OCI-M1 (cell line): ENCODE measurements around the gene KATNAL1.

Source experiments
- DNase-seq: peaks from one replicate; lab custom pipeline; 2025; lab: John Stamatoyannopoulos, UW

The KATNAL1 gene

DNA sequence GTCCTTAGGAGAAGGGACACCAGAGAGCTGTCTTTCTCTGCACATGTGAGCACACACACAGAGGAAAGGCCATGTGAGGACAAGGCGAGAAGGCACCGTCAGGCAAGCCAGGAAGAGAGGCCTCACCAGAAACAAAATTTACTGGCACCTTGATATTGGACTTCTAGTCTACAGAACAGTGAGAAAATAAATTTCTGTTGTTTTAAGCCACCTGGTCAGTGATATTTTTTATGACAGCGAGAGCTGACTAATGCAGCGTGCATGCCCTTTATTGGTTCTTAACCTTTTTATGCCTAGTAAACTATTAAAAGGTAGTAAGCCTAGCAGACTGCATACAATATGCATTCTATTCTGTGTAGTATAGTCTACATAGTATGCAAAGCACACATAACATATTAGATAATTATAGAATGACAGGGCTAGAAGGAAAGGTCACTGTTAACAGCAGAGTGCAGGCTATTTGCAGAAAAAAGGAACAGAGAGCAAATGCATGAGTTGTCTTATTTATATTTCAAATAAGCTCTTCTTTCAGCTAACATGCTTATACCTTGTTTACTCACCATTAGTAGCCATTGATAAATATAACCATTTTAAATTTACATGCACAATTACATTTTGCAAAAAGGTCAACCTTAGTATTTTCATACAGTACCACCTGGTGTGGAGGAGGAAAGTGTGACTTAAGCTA, 25.2 kb upstream of the KATNAL1 start:
- no peak for DNase-seq

DNA sequence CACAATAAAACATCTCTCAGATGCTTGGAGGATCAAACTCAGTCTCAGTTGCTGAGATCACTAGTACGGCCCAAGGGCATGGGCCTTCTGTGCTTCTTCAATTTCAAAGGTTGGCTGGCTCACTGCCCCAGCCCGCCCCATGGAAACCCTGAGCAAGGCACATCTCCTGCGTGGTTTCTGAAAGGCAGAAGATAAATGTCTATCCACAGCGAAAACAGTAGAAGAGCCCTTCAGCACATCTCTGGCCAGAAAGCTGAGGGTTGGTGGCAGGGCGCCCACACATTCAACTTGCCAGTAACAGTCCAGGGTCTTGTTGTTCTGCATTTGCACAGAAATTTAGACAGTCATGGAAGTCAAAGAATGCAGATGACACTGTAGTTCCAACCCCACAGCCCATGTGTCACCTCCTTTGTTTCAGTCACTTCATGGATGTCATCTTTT, 24.0 kb upstream of the KATNAL1 start:
- no peak for DNase-seq

DNA sequence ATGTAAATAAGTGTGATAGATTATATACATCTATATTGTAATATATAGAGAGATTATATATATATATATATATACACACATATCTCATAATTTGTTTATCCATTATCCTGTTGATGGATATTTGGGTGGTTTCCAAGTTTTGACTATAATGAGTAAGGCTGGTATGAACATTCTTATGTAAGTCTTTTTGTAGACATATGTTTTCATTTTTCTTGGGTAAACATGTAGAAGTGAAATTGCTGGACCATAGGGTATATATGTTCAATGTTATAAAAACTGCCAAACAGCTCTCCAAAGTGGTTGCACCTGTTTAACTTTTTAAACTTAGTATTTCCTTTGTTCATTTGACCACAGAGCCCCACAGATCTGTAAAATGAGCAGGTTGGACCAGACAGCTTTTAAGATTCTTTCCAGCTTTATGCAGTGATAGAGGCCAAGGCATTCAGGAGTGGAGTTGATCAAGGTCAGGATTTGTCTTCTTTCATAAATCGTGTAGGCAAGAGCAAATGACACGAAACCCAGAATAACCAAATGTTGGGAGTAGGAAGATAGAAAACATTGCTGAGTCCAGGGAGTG, 21.7 kb upstream of the KATNAL1 start:
- DNase-seq = no peak

DNA sequence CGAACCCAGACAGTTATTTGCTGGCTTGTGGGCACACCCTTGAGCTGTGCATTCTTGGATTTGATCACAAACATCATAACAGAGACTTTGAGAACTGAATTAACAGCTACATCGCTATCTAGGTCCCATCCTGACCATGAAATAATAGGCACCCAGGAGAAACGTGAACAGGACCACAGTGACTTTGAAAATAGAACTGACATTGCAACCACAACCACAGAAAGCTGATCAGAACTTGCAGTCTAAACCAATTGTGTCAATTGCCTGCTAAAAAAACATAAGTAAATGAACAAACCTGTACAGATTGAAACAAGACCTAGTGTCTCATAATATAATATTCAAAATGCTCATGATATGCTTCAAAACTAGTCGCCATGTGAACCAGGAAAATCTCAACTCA, 18.3 kb upstream of the KATNAL1 start:
- no peak for DNase-seq

DNA sequence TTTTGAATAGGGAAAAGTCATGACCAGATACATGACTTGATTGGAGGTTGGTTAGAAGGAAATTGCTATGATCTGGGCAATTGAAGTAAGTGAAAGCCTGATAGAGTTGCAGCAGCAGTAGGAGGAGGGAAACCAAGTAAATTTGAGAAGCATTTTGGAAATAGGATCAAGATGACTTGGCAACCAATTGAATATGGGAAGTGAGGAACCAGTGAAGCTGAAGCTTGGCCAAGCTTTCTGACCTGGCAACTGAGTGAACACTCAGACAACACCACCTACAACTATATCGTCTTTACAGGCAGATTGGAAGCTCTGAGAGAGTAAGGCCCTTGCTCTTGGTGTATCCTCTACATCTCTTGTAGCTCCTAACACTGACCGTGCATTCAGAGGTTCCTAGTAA, 16.2 kb upstream of the KATNAL1 start:
- DNase-seq = no peak

DNA sequence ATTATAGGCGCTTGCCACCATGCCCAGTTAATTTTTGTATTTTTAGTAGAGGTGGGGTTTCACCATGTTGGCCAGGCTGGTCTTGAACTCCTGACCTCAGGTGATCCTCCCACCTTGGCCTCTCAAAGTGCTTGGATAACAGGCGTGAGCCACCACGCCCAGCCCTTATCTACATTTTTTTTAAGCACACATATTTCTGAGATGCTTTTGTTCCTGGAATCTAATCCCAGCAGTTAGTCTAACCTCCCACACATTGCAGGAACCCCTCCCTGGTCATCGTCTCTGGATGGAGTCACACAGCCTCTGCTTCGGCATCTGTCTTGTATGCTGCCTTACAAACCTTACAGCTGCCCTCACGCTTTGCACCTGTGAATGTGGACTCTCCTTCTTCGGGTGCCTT, 15.1 kb upstream of the KATNAL1 start:
- no peak for DNase-seq

DNA sequence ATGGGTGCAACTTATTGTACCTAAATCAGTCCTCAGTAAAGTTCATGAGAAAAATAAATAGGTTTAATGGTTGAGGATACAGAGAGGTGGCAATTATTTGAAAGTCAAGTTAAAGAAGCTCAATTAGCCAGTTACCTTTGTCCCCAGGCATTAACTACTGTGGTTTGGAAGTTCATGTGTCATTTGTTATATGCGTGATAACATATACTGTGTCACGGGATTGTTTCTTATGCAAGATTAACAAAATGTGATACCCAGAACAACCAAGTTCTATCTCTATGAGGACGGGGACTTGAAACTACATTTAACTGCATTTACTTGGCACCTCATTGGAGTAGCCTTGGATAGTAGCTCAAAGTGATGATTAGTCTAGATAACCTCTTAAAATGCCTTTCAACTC, 13.9 kb upstream of the KATNAL1 start:
- no peak for DNase-seq

DNA sequence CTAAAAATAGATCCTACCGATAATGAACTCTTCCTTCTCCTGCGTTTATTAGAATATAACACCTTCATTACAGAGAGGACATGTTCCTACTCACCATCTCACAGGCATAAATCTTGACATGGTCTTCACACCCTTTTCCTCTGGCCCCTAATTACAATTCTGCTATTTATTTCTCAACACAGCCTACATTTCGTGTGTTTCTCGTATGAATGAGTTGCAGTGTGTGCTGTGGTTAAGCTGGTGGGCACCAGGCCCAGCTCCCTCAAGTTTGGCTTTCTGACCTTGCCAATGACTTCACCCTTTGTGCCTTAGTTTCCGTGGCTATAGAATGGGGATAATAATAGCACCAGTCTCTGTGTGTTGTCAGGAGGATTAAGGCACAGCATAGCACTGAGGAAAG, 12.3 kb upstream of the KATNAL1 start:
- DNase-seq = no peak

DNA sequence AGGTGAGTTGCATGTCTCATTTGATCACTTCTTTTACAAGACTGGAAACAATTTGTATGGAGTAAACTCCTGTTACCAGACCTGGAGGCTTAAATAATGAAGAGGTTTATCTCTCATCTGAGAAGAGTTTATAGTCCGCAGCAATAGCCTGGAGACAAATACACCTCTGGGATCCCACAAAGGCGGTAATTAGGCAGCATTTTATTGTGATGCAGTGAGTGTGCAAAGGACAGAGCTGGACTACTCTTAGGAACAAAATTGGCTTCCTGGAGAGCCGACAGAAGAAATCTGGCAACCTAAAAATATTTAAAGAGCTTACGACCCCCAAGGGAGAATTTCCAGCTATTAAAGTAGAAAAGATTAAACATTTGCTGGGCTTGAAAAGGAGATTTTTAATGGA, 11.8 kb upstream of the KATNAL1 start:
- no peak for DNase-seq

DNA sequence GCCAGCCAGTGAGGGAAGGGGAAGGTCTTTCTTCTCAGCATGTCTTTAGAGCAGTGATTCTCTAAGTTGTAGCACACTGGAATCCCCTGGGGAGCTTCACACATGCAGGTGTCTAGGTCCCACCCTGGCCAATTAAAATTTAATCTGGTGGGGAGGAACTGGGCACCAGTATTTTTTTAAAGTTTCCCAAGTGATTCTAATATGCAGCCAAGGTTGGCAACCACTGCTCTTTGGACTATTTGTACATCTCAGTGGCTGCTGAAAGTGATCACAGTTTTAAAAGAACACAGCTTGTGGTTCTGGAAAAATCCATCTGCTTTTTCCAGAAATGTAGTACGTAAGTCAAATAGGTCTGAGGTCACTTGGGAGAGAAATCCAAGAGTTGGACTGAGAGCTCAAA, 10.7 kb upstream of the KATNAL1 start:
- no peak for DNase-seq

DNA sequence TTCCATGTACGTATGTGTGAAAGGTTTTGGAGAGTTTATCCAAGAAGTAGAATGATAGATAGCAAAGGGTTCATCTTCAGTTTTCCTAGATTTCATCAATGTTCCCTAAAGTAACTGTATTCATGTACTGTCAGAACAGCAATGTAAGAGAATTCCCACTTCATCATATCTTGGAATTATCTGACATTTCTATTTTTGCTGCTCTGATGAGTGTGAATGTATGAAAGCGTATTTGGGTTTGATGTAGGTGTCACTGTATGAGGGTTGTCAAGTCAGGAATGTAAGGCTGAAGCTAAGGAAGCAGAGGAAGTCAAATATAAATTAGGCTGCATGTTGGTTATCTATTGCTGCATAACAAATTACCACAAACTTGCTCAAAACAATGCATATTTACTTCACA, 7.2 kb upstream of the KATNAL1 start:
- no peak for DNase-seq

DNA sequence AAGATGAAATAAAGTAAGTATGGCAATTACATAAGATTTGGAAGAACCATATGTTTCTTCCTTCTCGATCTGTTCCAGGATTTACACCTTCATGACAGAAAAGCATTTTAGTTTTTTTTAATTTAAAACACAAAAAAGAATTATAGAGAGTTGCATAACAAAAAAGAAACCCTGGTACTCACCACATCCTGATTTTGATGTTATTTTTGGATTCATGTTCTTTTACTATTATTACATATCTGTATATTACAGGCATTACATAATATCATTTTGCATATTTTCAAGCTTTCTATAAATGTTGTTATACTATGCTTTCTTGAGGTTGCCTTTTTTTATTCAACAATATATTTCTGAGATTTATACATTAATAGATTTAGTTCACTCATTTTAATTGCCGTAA, 6.7 kb upstream of the KATNAL1 start:
- no peak for DNase-seq

DNA sequence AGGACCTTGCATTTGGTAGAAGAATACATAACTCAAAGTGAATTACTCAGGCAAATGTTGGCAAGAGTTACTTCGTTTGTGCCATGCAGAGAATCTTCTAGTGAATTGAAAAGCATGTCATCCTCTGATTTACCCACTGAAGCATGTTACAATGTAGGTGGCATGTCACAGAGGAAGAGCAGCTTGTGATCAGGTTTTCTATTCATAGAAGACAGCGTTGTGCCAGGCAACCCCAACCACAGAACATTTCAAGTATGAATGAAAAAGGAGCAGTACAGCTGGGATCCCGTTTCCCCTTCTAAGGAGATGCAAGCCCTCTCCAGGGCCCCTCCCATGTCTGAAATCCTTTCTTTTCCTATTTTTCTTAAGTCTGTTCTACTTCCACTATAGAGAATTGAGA, 6.0 kb upstream of the KATNAL1 start:
- DNase-seq = no peak

DNA sequence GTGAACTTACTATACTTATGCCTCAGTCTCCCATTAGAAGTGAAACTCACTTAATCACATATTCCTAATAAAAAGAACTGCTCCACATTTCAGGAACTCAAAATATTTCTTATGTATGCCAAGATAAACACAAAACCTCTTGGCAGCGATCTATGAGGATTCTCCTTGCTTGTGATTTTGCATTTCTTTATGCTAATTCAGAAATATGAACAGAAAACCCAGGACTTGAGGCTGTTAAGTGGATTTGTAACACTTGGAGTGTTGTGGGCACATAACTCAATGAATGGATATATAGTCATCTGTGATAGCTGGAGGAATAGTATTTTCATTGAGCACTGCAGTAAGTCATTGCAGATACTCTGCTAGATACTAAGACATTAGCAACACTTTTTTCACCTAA, 5.6 kb upstream of the KATNAL1 start:
- no peak for DNase-seq

DNA sequence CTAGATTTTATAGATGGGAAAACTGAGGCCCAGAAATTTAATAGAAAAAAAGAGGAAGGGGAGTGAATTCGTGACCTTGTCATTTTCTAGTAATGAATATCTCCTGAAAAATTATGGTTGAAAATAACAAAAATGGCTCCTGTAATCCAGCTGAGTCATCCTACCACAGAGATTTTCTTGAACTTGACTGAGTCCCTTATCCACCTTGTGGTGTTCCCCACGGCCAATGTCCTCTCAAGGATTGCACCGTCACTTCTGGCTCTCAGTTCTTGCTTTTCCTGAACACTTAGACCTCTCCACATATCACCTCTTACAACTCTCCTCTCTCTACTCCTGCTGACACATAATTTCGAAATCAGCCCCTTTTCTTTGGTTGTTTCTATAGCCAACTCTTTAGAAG, 1.2 kb upstream of the KATNAL1 start:
- DNase-seq = peak; percentile 77

DNA sequence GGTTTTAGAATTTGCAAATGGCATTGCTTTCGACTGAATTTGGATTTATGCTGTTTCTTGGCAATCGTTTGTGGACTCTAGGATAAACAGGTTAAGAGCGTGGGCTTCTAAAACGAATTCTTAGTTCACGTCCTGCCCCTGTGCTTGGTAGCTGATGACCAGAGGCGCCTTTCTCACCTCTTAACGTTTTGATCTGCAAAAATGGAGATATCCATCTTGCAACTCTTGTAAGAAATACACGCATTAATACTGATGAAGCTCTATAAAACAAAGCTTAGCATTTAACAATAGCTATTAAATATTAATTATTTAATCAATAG, 580 bp upstream of the KATNAL1 start:
- no peak for DNase-seq

DNA sequence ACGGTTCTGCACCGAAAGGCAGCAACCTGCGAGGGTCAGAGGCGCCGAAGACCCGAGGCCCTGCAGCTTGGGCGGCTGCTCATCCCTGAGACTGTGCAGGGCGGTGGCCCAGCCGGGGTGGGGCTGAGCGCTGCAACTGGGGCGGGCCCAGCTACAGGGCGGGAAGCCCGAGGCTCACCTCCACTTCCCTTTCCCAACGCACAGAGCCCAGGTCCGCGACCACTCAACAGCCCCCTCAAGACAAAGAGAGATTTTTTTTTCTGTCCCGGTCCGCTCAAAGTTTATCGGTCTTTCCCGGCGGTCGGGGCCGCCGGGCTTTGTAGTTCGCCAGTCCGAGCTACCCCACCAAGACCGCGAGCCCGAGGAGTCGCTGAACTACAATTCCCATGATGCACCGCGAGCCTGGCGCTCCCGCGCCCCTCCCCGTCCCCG, 573 bp downstream of the KATNAL1 start:
- peak; percentile 88 for DNase-seq

DNA sequence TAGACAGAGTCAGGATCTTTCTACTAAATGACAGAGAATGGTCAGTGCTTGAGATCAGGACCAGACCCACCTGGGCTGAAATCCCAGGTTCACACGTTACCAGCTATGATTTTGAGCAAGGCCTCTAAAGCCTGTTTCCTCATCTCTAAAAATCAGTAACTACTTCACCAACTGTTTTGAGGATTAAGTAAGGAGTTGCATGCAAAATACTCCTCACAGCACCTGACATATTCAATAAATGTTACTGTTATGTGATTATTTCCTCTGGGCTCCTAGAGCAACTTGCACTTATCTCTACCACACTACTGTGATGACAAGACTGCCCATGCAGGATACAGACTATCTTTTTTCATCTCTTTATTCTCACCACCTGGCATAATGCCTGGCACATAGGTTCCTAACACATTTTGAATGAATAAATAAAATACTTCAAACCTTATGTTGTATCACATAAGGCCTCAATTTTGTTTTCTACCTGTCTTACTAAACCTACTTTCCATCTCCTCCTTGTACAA, 1.8 kb downstream of the KATNAL1 start:
- DNase-seq = peak; percentile 14

DNA sequence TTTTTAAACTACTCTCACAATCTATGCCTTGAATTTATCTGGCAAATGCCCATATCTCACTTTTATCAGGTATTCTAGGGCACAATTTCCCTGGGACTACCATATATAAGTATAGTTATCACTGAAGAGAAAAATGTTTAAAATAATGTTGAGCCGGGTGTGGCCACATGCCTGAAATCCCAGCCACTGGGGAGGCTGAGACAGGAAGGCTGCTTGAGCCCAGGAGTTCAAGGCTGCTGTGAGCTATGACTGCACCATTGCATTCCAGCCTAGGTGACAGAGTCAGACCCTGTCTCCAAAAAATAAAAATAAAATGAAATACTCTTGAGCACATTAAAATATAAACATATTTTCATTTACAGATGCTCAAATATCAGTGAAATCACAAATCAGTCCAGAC, 4.1 kb downstream of the KATNAL1 start:
- DNase-seq = peak; percentile 48

DNA sequence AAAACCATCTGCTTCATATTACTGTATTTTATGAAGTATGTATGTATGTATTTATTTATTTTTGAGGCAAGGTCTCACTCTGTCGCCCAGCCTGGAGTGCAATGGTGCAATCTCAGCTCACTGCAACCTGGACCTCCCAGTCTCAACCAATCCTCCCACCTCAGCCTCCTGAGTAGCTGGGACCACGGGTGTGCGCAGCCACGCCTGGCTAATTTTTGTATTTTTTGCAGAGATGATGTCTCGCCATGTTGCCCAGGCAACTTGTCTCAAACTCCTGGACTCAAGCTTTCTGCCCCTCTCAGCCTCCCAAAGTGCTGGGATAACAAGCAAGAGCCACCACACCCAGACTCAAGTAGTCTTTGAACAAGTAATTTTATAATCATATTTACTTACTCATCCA, 5.5 kb downstream of the KATNAL1 start:
- DNase-seq = no peak

DNA sequence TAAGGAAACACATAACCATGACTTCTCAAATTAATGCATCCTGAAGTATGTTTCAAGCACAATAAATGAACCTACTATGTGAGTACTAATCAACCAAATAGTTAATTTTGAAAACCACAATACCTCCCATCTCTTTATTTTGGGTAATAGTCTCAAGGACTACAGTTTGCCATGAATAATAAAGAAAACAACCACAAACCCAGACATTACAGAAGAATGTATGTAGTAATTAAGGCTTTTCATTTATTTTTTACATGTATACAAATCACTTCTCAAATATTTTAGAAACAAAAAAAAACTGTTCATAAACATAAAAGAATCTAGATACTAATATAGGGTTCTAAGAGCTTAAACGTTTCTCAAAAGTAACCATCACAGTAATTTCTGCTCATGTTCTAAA, 6.8 kb downstream of the KATNAL1 start:
- DNase-seq = no peak

DNA sequence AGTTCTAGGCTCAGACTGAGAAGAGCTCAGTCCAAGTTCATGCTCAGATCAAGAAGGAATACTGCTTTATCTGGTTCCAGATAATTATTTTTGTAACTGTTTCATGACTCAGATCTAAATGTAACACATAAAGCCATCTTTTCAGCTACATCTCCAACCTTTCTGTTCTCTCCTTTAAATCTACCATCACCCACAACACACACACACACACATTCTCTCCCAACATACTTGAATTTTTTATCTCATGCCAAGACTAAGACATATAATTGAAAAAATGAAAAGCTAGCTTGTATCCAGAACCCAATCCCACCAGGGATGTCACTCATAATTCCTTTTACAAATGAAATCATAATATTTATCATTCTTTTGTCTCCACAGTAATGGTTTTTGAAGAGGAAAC, 7.6 kb downstream of the KATNAL1 start:
- DNase-seq = no peak

DNA sequence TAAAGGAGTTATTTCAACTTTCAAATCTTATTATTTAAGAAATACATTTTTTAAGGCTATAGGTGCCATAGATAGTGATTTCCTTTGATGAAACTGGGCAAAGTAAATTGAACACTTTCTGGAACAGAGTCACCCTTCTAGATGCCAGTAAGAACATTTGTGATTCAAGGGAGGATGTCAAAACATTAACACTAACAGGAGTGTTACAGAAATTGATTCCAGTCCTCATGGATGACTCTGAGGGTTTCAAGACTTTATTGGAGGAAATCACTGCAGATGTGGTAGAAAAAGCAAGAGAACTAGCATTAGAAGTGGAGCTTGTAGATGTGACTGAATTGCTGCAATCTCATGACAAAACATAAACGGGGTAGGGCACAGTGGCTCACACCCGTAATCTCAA, 12.2 kb downstream of the KATNAL1 start:
- no peak for DNase-seq

DNA sequence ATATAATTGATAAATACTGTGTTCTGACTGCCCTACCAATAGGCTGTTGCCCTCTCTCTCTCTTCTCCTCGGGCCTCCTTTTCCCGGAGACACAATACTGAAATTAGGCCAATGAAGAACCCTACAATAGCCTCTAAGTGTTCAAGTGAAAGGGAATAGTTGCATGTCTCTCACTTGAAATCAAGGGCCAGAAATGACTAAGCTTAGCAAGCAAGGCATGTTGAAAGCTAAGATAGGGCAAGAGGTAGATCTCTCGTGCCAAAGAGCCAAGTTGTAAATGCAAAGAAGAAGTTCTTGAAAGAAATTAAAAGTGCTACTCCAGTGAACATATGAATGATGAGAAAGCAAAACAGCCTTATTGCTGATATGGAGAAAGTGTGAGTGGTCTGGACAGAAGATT, 13.3 kb downstream of the KATNAL1 start:
- DNase-seq = peak; percentile 4
